Suppressor macrophage treated with lipopolysaccharide for 4 hours (primary cell): Measurements from ENCODE around the gene TMCO6.
A peak's percentile ranks its signal among the peaks of the same experiment; 100 is the strongest.
"Not testable (repeated sequence)": the region's sequence is repeated elsewhere in the genome, so short reads cannot be mapped to it uniquely, and the experiment has no call there.

ENCODE experiments used
- DNase-seq: peaks from one replicate; pipeline ENCODE4 v3.0.0-alpha.2; 2020

The TMCO6 gene

DNA sequence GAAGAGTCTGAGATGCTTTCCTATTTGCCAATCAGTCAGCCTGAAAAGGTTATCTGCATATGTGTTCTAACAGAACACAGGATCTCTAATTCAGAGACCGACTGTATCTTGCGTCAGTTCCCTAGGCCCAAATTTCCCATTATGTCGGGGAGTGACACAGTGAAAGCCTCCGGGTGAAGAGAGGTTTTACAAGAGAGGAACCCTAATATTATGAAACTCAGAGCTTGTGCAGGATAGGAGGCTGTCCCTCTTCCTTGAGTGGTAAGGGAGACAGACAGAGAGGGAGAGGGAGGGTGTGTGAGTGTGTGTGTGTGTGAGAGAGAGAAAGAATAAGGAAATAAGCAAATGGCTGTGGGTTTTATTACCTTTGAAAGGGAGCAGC lies 8.2 kb upstream of the TMCO6 start:
- DNase-seq, result peak; percentile 90

DNA sequence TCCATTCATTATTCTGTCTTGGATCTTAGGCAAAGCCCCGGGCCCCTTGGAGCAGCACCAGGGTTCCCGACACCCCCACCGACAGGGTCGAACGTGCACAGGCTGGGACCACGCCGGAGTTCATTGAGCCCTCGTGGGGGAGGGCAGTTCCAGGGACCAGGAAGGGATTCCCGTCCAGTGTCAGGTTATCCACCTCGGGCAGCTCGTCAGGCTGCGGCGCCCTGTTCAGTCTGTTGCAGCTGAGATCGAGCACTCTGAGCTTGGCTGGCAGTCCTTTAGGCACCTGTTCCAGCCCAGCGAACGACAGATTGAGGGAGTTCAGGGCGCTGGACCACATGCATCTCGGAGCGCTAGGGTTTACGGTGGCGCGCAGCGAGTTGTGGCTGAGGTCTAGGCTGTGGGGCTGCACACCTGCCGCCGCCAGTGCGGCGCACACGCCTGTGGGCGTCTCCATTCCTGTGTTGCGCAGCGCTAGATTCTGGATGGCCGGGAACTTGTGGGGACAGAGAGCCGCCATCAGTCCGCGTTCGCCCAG lies 7.4 kb upstream of the TMCO6 start:
- DNase-seq, result no peak

DNA sequence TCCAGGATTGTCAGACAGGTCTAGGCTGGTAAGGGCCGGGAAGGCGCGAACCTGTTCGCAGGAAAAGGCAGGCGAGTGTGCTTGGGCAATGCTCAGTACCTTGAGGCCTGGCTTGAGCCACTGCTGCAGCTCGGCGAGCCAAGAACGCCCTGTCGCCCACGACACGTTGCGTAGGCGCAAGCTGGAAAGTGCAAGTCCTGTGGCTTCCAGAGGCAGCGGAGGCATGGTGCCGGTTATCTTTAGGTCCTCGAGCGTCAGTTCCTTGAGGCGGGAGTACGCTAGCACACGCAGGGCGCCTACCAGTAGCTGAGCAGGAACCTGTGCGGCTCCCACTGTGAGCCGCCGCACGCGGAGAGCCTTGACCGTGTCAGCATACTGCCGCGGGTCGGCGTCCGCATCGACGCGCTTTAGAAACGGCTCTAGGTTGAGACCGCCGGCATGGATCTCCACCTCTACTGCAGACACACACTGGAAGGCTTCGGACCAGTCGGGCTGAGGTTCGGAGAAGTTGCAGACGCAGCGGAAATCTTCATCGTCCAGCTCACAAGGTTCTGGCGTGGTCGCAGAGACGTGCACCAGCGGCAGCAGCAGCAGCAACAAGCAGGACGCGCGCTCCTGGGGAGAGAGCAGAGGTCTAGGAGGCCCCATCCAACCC lies 6.8 kb upstream of the TMCO6 start:
- DNase-seq, result peak; percentile 81

DNA sequence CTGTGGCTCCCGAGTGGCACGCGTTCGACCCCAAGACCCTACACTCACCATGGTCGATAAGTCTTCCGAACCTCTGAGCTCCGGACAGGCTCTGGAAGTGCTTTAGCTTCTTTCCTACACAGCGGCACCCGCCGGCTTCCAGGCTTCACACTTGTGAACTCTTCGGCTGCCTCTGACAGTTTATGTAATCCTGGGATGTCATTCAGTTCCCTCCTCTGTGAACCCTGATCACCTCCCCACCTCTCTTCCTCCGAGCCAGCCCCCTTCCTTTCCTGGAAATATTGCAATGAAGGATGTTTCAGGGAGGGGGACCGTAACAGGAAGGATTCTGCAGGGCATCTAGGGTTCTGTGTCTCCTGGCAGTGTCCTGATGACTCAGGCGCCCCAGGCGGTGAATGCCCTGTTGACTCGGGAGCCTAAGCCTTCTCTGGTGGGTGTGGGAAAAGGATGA lies 6.2 kb upstream of the TMCO6 start, which contains the start of gene CD14:
Gene CD14 (minus strand): TSS at position 155 of the 451 bp plus-strand sequence. CDS start 104 bp downstream, at position 51.
- peak; percentile 91 for DNase-seq

DNA sequence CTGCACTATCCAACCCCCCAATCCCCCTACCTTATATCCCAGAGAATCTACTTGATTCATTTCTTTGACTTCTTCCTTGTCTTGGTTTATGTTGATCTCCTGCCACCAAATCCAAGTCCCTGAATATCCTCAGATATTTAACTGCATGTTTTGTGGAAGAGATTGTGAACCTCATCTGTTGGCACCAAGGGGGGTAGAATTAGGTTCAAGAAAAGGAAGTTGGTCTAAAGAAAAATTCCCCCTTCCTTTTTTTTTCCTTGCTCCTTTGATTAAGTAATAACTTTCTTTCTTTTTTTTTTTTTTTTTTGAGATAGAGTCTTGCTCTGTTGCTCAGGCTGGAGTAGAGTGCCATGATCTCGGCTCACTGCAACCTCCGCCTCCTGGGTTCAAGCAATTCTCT lies 5.8 kb upstream of the TMCO6 start:
- DNase-seq, result peak; percentile 73

DNA sequence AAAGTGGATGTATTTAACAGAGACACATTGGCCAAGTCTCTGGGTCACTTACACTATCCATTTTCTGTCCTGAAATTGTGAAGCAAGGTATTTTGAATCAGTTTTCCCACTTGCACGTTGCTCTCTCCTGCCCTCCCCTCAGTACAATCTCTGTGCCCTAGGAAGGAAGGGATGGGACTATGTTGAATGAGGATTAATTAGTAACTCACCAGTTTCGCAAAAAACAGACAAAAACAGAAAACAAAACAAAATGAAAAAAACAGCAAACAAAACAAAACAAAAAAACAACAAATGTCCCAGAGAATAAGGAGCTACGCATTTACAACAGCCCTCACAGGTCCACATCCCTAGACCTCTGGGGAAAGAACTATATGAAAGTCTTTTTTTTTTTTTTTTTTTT lies 5.1 kb upstream of the TMCO6 start:
- DNase-seq, result no peak

DNA sequence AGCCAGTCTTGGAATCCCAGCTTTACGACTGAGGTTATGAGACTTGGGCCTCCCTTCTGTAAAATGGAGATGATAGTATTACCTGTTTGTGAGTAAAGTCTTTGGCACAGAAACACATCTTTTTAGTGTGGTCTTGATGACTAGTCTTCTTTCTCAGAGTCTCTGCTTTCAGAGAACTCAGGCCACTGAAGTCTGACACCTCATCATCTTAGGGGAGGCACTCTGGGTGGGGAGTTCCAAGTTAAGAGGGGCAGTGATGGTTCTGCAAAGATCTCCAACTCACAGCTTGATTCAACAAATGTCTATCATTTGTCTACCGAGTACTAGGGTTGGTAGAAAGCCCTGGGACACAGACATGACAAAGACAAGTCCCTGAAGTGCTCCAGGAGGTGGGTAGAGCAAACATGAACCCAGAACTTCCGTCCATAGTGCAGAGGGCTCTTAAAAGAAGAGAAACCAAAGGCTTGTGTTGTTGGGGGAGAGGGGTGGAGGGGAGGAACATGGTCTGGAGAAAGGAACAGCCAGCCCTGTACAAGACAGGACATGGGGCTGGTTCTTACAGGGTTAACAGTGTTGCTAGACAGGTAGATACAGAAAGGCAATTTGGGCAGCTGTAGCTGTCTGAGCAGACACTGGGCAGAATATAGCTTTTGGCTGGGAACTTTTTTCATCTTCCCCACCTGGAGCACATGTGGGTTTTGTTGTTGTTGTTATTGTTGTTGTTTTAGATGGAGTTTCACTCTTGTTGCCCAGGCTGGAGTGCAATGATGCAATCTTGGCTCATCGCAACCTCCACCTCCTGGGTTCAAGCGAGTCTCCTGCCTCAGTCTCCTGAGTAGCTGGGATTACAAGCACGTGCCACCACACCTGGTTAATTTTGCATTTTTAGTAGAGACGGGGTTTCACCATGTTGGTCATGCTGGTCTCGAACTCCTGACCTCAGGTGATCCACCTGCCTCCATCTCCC lies 3.7 kb upstream of the TMCO6 start:
- no peak for DNase-seq

DNA sequence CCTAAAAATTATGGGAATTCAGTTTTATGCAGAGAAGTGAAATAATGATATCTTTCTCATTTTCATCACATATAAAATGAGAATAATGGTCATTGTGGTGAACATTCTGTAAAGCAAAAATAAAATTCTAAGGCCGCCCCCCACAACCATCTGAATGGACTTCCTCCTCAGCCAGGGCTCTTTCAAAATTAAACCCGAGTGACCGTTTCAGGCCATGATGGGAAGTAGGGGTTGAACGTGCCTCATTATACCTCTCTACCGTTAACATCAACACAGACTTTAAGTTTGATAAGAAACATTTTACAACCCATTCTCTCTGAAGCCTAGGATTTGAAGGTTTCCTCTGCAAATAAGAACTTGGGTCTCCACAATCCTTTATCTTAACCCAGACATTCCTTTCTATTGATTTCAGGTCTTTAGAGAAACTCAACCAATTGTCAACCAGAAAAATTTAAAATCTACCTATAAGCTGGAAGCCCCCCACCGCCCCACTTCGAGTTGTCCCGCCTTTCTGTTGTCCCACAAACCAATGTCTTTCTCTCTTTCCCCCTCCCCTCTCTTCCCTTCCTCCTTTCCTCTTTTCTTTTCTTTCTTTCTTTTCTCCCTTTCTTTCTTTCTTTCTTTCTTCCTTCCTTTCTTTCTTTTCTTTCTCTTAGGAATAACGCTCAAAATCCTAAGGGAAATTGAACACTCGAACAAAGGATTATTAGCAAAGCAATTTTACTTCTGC lies 1.7 kb upstream of the TMCO6 start:
- peak; percentile 35 for DNase-seq

DNA sequence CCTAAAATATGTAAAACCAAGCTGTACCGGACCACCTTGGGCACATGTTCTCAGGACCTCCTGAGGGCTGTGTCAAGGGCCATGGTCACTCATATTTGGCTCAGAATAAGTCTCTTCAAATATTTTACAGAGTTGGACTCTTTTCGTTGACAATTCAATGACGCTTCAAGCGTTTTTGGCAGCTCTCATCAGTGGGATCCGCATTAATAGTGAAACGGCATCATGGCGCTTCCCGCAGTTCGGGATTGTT lies 428 bp upstream of the TMCO6 start:
- DNase-seq, result not testable (repeated sequence)

DNA sequence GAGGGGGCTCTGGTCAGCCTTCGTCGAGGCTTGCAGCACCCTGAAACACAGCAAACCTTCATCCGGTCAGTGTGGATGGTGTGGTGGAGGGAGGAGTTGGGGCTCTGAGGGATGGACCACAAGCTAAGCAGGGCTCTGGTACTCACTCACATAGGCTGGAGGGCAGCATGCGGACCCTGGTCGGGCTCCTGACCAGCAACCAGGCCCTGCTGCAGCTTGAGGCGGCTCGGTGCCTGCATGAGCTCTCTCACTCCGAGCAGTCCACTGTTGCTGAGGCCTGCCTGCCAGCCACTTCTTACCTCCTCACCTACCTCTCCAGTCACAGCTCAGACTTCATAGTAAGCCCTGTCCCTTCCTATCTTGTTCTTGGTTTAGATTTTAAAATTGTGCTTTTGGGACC lies 2.5 kb downstream of the TMCO6 start:
- no peak for DNase-seq

DNA sequence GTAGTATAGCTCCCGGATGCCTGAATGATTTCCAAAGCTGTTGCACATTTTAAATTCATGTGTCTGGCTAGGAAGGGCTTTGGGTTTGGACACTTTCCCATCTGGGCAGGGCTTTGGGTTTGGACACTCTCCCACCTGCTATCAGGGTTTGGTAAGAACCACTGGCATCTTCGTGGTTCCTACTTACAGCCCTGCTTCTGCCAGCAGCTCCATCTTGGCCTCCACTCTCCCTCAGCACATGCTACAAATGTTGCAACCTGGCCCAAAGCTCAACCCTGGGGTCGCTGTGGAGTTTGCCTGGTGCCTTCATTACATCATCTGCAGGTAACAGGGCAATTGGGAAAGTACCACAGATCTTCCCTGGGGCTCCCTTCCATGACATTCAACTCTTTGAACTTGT lies 3.5 kb downstream of the TMCO6 start:
- no peak for DNase-seq

DNA sequence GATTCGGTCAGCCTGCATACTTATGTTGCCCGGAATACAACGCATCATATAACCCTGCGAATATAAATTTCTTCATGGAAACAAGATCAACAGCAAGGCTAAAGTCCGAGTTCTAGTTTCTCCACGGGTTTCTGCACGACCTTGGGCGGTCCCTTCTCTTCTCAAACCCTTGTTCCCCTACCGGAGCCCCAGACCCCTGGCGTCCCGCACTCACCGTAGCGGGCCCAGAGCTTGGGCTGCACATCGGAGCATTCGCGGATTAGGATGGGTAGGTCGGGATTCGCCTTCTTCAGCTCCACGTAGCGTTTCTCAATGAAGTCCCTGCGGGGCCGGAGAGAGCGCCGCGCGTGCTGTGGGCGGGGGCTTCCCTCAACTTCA lies 7.8 kb downstream of the TMCO6 start:
- DNase-seq, result no peak

DNA sequence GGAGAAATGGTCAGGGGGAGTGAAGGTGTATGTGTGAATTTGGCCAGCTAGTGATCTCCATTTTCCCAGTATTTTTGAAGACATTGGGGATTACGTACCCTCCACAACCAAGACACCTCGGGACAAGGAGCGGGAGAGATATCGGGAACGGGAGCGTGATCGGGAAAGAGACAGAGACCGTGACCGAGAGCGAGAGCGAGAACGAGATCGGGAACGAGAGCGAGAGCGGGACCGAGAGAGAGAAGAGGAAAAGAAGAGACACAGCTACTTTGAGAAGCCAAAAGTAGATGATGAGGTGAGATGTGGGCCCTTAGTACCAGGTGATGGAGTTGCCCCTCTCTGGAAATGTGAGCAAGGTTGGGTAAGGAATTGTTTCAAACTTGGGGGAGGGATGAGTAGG lies 19.6 kb downstream of the TMCO6 start:
- DNase-seq, result no peak

DNA sequence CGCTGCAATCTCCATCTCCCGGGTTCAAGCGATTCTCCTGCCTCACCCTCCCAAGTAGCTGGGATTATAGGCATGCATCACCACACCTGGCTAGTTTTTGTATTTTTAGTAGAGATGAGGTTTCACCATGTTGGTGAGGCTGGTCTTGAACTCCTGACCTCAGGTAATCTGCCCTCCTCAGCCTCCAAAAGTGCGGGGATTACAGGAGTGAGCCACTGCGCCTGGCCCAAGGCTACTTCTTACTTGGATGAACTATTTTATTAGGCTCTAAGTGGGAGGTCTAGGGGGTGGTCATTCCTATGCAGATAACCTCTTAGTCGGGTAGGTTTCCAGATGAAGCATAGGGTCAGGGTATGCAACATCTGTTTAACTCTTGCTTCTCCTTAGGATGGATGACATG lies 21.1 kb downstream of the TMCO6 start:
- DNase-seq, result not testable (repeated sequence)

DNA sequence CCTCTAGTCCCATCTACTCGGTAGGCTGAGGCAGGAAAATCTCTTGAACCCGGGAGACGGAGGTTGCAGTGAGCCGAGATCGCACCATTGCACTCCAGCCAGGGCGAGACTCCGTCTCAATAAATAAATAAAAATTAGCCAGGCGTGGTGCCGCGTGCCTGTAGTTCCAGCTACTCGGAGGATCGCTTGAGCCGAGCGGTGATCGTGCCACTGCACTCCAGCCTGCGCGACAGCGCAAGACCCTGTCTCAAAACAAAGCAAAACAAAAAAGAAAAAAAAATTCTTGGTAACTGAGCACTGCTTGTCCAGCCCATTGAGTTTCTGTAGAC lies 24.7 kb downstream of the TMCO6 start:
- no peak for DNase-seq

DNA sequence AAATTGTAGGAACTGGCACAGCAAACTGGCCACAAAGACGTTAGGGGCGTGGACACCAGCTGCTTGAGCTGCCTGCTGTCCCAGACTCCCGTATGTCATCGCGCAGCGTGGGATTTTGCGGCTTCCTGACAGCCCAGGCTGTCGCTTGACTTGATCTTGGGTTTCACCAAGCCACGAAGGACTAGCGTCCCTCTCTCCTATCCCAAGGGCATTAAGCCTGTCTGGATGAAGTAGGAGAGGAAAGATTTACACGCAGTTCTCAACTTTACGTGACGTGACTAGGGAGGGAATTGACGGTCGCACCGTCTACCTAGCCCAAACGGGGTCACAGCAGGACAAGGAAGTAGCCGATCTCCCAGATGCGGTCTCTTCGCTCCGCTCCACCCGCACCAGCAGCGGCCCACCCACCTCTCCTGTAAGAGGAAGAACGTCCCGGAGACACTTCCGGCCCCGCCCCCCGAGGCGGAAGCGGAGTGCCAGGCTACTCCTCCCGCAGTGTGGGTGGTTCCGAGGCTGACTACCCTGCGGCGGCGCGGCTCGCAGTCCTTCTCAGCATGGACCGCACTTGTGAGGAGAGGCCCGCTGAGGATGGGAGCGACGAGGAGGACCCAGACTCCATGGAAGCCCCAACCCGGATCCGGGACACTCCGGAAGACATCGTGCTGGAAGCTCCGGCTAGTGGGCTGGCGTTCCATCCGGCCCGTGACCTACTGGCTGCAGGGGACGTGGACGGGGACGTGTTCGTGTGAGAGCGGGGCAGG lies 25.3 kb downstream of the TMCO6 start, which contains the start of gene WDR55:
Gene WDR55 (plus strand): TSS at position 546 of the 761 bp plus-strand sequence. CDS start 9 bp downstream, at position 555.
- peak; percentile 97 for DNase-seq

DNA sequence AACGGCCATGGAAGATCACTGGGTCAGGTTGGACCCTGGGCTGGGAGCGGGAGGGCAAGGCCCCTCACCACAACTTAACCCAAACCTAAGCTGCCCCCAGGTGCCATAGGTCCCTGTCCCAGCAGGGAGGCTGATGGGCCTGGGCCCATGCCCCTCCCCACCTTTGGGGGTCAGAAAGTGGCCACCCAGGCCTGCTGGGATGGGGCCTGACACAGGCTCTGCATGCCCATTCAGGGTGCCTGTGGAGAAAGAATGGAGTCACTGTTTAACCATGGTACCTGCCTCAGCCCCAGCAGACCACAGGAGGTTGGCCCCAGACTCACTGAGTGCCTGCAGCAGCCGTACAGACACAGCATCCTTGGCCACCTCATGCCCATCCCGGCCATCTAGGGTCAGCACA lies 31.8 kb downstream of the TMCO6 start:
- DNase-seq, result not testable (repeated sequence)

DNA sequence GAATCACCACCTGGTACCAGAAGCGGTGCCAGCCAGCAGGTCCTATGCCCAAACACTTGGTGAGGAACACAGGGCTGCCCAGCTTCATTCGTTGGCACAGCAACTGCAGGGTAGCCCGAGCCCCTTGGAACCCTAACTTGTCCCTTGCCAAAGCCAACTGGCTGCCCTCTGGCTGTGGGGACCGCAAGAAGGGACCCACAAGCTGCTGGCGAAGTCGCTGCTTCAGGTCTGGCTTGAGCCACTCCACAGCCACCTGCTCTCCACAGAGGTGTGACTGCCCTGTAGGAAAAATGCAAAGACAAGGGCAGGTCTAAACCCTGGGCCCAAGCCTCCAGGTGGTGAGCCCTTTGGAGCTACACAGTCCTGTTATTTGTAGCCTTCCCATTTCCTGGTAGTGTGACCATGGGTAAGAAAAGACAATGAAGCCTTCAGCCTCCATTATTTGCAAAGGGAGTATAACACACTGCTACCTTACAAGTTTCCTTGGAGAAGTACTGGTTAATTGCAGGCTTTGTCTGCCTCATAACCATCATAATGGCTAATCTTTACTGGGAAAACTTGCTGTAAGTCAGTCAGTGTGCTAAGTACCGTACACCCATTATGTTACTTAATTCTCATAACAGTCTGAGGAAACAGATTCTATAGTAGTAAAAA lies 32.3 kb downstream of the TMCO6 start:
- DNase-seq, result no peak

DNA sequence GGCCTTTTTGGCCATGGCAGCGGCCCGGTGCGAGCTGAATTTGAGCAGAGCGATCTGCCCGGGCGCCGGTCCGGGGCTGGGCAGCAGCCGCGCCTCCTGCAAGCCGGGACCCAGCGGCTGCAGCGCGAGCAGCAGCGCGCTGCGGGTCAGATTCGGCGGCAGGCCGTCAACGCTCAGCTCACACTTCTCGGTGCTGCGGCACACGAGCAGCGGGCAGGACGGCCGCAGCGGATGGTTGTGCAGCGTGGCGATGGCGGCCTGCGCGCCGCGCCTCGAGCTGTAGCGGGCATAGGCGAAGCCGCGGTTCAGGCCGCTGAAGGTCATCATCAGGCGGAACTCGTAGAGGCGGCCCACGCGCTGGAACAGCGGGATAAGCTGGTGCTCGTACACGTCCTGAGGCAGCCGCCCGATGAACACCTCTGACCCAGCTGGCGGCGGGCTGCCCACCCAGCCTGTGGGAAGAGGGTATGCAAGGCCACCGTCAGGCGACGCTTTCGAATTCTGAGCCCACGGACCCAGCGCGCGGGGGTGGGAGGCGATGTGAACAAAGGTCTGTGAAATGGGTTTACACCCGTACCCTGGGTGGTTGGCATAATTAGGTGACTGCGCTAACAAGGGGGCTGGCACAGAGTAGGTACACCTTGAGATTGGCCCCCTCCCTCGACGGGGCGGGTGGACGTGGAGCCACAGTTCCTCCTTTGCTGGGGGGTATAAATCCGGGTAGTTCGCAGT lies 33.4 kb downstream of the TMCO6 start:
- peak; percentile 25 for DNase-seq

DNA sequence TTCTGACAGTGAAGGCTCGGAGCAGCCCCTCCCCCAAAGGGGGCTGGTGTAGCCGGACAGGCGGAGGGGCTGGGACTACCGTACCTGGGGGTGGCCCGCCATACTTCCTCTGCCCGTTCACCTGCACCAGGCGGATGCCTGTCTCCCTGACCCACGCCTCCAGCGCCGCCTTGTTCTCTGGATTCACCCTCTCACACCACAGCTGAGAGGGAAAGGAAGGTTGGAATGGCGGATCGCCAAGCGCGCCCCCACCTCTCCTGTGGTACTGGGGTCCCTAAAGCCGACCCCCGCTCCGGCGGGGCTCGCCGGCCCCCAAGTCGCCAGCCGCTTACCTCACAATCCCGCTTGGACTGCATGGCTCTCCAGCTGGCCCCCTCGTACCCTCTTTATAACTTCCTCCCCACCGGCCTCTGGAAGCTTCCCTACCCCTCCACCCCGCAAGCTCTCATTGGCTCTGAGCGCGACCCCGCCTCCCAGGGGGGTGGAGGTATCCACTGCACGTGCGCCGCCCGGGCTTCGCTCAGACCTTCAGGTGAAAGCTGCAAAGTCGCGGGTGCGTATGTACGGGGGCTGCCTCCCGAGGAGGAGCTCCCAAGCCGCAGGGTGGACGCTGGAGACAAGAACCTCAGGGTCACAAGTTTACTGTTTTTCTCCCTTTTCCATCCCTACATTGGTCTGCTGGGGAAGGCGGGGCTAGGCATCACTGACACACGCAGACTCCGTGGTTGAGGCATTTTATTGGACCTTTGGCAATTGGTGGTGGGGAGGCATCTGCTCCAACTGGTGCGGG lies 34.1 kb downstream of the TMCO6 start, which contains the start of gene DND1:
Gene DND1 (minus strand): TSS at position 390 of the 790 bp plus-strand sequence. CDS start 34 bp downstream, at position 356.
- no peak for DNase-seq
